HepG2 (cell line): ENCODE results near the gene THADA. TPM values are rescaled to one million over a fixed set of nuclear protein-coding genes. Genes with fewer than 3 reads are reported as not detected.
A peak's percentile ranks its signal among the peaks of the same experiment; 100 is the strongest.

Experiments used
- EP300 ChIP-seq, 3 experiments: sonication (generic) in 1 of 3; formaldehyde crosslinking in 1 of 3; IDR thresholded peaks; 2 replicates each; pipeline versions ENCODE4 v1.5.1 to v1.6.1; 2011 to 2020; ENCODE audit warnings: low read depth in 2 of 3, low read length in 2 of 3, borderline replicate concordance in 1 of 3, improper control_type of control experiment in 1 of 3, mild to moderate bottlenecking in 1 of 3, missing genetic modification reagents in 1 of 3, moderate library complexity in 1 of 3
- ESRRA ChIP-seq: sonication (generic); formaldehyde crosslinking; IDR thresholded peaks from 2 replicates; pipeline ENCODE4 v1.5.1; 2020; ENCODE audit warnings: mild to moderate bottlenecking, low read depth, missing genetic modification reagents
- MED1 ChIP-seq: sonication (generic); formaldehyde crosslinking; IDR thresholded peaks from 2 replicates; pipeline ENCODE4 v1.4.0; 2020; ENCODE audit warnings: missing genetic modification reagents
- NFE2L1 ChIP-seq: sonication (generic); formaldehyde crosslinking; IDR thresholded peaks from 2 replicates; pipeline ENCODE4 v1.4.0; 2020; ENCODE audit warnings: missing genetic modification reagents, mild to moderate bottlenecking, borderline replicate concordance
- NR2F6 ChIP-seq, 2 experiments: IDR thresholded peaks; 2 replicates each; pipeline ENCODE4 v1.6.1; 2016; ENCODE audit warnings: antibody characterized with exemption in 1 of 2, mild to moderate bottlenecking in 1 of 2
- SAP130 ChIP-seq: IDR thresholded peaks from 2 replicates; pipeline ENCODE4 v1.6.1; 2016; ENCODE audit warnings: low read depth
- TFE3 ChIP-seq: IDR thresholded peaks from 2 replicates; pipeline ENCODE4 v1.6.1; 2016
- ZFAT ChIP-seq: sonication (generic); formaldehyde crosslinking; conservative IDR thresholded peaks from 2 replicates; pipeline ENCODE4 v1.8.1; 2023; ENCODE audit warnings: missing genetic modification reagents, inconsistent platforms
- ZFP37 ChIP-seq: sonication (generic); formaldehyde crosslinking; IDR thresholded peaks from 2 replicates; pipeline ENCODE4 v1.4.0; 2020; ENCODE audit warnings: missing genetic modification reagents, borderline replicate concordance
- ZMYM4 ChIP-seq: sonication (generic); formaldehyde crosslinking; IDR thresholded peaks from 2 replicates; pipeline ENCODE4 v1.8.1; 2023; ENCODE audit warnings: mild to moderate bottlenecking, missing genetic modification reagents
- ZNF274 ChIP-seq: sonication (generic); formaldehyde crosslinking; IDR thresholded peaks from 2 replicates; pipeline ENCODE4 v1.5.1; 2020; ENCODE audit warnings: mild to moderate bottlenecking, missing genetic modification reagents
- ZNF7 ChIP-seq: IDR thresholded peaks from 2 replicates; pipeline ENCODE4 v1.6.1; 2016; ENCODE audit warnings: missing biosample characterization, missing genetic modification reagents
- ZNF704 ChIP-seq: sonication (generic); formaldehyde crosslinking; IDR thresholded peaks from 2 replicates; pipeline ENCODE4 v1.8.1; 2023; ENCODE audit warnings: mild to moderate bottlenecking, inconsistent platforms, moderate library complexity, missing genetic modification reagents, borderline replicate concordance
- ZNF709 ChIP-seq: sonication (generic); formaldehyde crosslinking; IDR thresholded peaks from 2 replicates; pipeline ENCODE4 v1.5.0; 2020; ENCODE audit warnings: mild to moderate bottlenecking, missing genetic modification reagents
- polyA plus RNA-seq, 8 experiments: library from polyadenylated mRNA; depleted of rRNA in 3 of 8; stranded (reverse) in 7 of 8; unstranded in 1 of 8; fragments of >200 nt; fragmentation: Illumina TruSeq in 4 of 8; extraction: Trizol in 4 of 8; gene quantifications; 2 replicates each; pipeline versions ENCODE4 v1.2.1 to v1.2.3, GENCODE V29; 2011 to 2016; ENCODE audit warnings: low read depth in 4 of 8, missing spikeins in 1 of 8, mixed read lengths in 1 of 8; ENCODE audit not compliant: insufficient read depth in 1 of 8
- total RNA-seq, 5 experiments: library from RNA; depleted of rRNA; stranded (reverse); fragments of >200 nt; fragmentation: Illumina TruSeq; extraction: Trizol; gene quantifications; 2 replicates each; pipeline ENCODE4 v1.2.3, GENCODE V29; 2016; ENCODE audit warnings: low read depth in 1 of 5
- TF ChIP-seq, protein P1 (sequence below): sonication (generic); formaldehyde crosslinking; IDR thresholded peaks from one replicate; pipeline ENCODE4 v1.5.1; 2020; ENCODE audit warnings: mild to moderate bottlenecking, missing genetic modification reagents; ENCODE audit errors: not compliant biosample characterization

THADA gene
- total and polyA plus RNA-seq, 2 of the 13 experiments (the other 11 are each of a cell fraction or from before 2014, with no cell fraction given), result 12.7 to 21.7 TPM

- TF ChIP-seq, protein P1, sequence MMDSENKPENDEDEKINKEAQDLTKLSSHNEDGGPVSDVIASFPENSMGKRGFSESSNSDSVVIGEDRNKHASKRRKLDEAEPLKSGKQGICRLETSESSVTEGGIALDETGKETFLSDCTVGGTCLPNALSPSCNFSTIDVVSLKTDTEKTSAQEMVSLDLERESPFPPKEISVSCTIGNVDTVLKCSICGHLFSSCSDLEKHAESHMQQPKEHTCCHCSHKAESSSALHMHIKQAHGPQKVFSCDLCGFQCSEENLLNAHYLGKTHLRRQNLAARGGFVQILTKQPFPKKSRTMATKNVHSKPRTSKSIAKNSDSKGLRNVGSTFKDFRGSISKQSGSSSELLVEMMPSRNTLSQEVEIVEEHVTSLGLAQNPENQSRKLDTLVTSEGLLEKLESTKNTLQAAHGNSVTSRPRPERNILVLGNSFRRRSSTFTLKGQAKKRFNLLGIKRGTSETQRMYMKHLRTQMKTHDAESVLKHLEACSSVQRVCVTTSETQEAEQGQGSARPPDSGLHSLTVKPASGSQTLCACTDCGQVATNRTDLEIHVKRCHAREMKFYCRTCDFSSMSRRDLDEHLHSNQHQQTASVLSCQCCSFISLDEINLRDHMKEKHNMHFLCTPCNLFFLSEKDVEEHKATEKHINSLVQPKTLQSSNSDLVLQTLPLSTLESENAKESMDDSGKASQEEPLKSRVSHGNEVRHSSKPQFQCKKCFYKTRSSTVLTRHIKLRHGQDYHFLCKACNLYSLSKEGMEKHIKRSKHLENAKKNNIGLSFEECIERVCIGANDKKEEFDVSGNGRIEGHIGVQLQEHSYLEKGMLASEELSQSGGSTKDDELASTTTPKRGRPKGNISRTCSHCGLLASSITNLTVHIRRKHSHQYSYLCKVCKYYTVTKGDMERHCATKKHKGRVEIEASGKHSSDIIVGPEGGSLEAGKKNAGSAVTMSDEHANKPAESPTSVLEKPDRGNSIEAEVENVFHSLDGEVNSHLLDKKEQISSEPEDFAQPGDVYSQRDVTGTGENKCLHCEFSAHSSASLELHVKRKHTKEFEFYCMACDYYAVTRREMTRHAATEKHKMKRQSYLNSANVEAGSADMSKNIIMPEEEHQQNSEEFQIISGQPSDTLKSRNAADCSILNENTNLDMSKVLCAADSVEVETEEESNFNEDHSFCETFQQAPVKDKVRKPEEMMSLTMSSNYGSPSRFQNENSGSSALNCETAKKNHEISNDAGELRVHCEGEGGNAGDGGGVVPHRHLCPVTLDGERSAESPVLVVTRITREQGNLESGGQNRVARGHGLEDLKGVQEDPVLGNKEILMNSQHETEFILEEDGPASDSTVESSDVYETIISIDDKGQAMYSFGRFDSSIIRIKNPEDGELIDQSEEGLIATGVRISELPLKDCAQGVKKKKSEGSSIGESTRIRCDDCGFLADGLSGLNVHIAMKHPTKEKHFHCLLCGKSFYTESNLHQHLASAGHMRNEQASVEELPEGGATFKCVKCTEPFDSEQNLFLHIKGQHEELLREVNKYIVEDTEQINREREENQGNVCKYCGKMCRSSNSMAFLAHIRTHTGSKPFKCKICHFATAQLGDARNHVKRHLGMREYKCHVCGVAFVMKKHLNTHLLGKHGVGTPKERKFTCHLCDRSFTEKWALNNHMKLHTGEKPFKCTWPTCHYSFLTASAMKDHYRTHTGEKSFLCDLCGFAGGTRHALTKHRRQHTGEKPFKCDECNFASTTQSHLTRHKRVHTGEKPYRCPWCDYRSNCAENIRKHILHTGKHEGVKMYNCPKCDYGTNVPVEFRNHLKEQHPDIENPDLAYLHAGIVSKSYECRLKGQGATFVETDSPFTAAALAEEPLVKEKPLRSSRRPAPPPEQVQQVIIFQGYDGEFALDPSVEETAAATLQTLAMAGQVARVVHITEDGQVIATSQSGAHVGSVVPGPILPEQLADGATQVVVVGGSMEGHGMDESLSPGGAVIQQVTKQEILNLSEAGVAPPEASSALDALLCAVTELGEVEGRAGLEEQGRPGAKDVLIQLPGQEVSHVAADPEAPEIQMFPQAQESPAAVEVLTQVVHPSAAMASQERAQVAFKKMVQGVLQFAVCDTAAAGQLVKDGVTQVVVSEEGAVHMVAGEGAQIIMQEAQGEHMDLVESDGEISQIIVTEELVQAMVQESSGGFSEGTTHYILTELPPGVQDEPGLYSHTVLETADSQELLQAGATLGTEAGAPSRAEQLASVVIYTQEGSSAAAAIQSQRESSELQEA (CRISPR knock-in tag), result no peak
- TF ChIP-seq ZFP37 (CRISPR knock-in tag), result no peak
- TF ChIP-seq ZNF274 (CRISPR knock-in tag), result no peak
- no peak for TF ChIP-seq SAP130 (CRISPR knock-in tag)
- no peak for TF ChIP-seq NFE2L1 (CRISPR knock-in tag)
- TF ChIP-seq TFE3, result no peak
- TF ChIP-seq ZMYM4, result peak; percentile 61
- TF ChIP-seq MED1 (CRISPR knock-in tag), result 0 out of 2 replicates have a peak, but pooled peaks have one; percentile 16
- peak; percentile 92; the same call in 1 of the 2 replicates for TF ChIP-seq ESRRA
- TF ChIP-seq EP300 (IDR thresholded peaks at IDR 0.05; ENCODE audit: low read depth in 2 of 2, low read length in 2 of 2), result peak in 1 of 2 experiments; percentile 69; a peak in 2 of 4 replicates
- TF ChIP-seq EP300 (CRISPR knock-in tag; IDR thresholded peaks at IDR 0.05; ENCODE audit: borderline replicate concordance), result no peak; the same call in 1 of the 2 replicates
- TF ChIP-seq ZNF704 (CRISPR knock-in tag), result no peak
- TF ChIP-seq NR2F6 (IDR thresholded peaks at IDR 0.05), result peak; percentile 39; the same call in 1 of the 2 replicates
- TF ChIP-seq NR2F6 (CRISPR knock-in tag; IDR thresholded peaks at IDR 0.05), result no peak
- TF ChIP-seq ZNF7, result 0 out of 2 replicates have a peak, but pooled peaks have one; percentile 30
- TF ChIP-seq ZFAT (CRISPR knock-in tag), result no peak
- TF ChIP-seq ZNF709 (CRISPR knock-in tag), result peak; percentile 41; the same call in 1 of the 2 replicates
These were observed 364.6 kb downstream of the THADA start (continued) for GRCh38 chr2:43230951-43231827.
